HG02884 (cell line): Measurements from ENCODE around the gene EFHD2.
"Not testable (repeated sequence)": the region's sequence is repeated elsewhere in the genome, so short reads cannot be mapped to it uniquely, and the experiment has no call there.

Experiments
- ATAC-seq: cut with Tn5 transposase; IDR thresholded peaks from one replicate; pipeline ENCODE4 v1.9.1; 2021; ENCODE audit warnings: mild to moderate bottlenecking, moderate library complexity; ENCODE audit not compliant: unreplicated experiment

EFHD2 gene

DNA sequence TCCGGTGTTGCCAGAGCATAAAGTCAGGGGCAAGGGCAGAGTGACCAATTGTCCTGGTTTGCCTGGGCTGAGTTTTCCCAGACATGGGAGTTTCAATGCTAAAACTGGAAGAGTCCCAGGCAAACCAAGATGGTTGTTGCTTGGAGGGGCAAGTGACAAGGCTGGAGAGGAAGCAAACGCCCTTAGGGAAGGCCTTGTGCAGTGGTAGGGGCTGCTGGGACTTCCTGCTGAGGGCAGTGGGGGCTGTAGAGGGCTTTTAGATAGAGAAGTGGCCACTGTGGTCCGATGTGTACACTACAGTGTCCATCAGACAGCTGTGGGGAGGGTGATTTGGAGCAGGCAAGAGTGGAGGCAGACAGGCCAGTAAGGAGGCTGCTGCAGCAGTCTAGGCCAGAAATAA is 39.9 kb downstream of the EFHD2 start:
- no peak for ATAC-seq

GRCh38 chr1:15451014-15451722 is 41.5 kb downstream of the EFHD2 start:
- ATAC-seq: no peak

- no peak for ATAC-seq
These were observed 42.5 kb downstream of the EFHD2 start for GRCh38 chr1:15452216-15452615.

DNA sequence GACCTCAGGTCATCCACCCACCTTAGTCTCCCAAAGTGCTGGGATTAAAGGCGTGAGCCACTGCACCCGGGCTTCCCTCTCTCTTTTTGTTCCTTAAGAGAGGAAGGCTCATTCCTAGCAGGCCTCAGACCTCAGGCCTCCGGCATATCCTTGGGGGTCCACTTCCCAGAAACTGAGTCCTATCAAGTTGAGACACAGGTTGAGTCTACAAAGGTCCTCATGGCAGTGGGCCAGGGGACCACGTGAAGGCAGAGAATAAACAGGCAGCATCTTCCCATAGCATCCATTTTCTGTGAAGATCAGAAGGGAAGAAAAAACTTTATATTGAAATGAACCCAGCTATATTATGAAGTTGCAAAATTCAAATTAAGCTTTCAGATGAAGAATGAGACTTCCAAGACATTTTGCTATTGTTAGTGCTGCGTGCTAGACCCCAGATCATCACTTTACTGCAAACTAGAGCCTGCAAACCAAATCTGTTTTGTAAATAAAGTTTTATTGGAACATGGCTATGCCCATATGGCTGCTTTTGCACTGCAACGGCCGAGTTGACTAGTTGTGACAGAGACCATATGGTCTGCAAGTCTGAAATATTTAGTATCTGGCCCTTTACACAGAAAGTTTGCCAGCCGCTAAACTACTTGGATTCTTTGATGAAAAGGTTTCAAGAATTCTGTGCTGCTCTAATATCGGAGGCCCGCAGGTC is 43.3 kb downstream of the EFHD2 start:
- ATAC-seq: no peak

GRCh38 chr1:15453734-15454133 is 44.0 kb downstream of the EFHD2 start:
- ATAC-seq: no peak

DNA sequence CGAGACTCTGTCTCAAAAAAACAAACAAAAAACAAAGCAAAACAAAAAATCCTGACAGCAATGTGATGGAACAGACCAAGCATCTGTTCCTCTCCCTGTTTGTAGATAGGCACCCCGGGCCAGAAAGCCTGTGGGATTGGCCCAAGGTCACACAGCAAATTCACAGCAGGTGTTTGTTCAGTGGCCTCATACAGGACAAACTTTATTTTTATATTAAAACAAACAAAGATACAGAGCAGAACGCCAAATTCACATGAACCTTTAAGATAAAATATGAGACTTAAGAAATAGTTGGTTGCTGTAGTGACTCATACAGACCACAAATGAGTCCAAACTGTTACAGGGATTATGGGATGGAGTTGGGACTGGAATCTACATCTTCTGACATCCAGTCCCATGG is 44.6 kb downstream of the EFHD2 start:
- ATAC-seq: no peak

- no peak for ATAC-seq
These were observed 45.8 kb downstream of the EFHD2 start for GRCh38 chr1:15455522-15455921.

DNA sequence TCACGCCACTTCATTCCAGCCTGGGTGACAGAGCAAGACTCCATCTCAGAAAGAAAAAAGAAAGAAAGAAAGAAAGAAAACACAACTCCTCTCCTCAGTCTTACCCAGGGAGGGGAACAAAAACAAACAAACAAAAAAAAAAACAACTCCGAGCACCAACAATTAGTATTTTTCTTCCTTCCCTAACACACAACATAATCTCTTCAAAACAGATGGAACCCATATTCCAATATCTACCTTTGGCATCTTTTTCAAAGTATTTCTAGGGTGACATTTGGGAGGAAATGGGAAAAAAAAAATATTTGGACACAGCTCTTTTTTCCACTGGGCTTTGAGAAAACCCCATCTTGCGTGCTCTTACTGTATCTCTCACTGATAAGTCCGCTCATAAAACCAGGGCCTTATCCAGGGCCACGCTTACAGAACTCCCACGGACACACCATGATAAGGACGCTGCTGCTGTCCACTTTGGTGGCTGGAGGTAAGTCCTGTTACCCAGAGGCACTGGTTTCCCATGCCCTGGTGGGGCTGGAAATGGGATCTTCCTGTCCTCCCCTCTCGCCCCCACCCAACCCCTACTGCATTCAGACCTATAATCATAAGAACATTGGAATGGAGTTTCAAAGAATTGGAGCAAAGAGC is 46.7 kb downstream of the EFHD2 start, which contains the start of gene CELA2A:
Gene CELA2A (plus strand): TSS at position 420 of the 642 bp plus-strand sequence. CDS start 22 bp downstream, at position 442.
- ATAC-seq: no peak

GRCh38 chr1:15457585-15457984 is 47.9 kb downstream of the EFHD2 start:
- no peak for ATAC-seq

- ATAC-seq: not testable (repeated sequence)
These were observed 48.7 kb downstream of the EFHD2 start for GRCh38 chr1:15458388-15458787.

DNA sequence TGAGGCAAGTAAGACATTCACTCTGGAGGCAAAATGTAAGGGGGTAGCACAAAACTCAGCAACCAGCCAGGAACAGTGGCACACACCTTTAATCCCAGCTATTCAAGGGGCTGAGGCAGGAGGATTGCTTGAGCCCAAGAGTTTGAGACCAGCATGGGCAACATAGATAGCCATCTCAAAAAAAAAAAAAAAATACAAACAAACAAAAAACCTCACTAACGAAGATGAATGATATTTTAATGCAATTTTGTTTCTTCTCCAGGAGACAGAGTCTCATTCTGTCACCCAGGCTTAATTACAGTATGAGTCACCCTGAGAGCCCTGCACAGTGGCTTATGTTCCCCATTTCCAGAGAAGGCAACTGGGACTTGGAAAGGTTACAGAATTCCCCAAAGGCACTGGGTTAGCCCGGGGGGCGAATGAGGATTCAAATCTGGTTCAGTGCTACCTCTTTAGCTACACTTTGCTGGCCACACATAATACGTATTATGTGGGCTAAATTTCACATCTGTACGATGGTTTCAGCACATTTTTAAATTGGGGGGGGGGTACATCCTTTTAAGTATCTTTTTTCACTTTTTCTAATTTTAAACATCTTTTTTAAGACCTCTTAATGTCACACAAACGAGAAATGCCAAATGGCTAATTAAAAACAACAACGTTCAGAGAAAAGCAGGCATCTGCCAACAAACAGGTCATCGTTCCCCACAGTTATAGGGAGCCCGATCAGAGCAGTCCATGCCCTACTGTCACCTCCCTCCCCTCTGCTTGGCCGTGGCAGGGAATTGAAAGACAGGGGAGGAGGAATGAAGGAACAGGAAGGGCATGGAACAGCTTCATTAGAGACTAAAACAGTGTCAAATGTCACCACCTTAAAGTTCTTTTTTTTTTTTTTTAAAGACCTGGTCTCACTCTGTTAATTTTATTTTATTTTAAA is 50.4 kb downstream of the EFHD2 start:
- ATAC-seq: no peak

DNA sequence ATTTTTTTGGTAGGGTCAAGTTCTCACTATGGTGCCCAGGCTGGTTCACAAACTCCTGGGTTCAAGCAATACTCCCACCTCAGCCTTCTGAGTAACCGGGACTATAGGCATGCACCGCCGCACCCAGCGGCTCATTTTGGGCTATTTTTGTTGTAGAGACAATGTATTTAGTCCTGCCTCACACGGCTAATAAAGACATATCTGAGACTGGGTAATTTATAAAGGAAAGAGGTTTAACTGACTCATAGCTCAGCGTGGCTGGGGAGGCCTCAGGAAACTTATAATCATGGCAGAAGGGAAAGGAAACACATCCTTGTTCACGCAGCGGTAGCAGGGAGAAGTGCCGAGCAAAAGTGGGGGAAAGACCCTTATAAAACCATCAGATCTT is 51.0 kb downstream of the EFHD2 start:
- no peak for ATAC-seq

- not testable (repeated sequence) for ATAC-seq
These were observed 53.5 kb downstream of the EFHD2 start for GRCh38 chr1:15463064-15463800.

- not testable (repeated sequence) for ATAC-seq
These were observed 54.2 kb downstream of the EFHD2 start for GRCh38 chr1:15463926-15464322.

DNA sequence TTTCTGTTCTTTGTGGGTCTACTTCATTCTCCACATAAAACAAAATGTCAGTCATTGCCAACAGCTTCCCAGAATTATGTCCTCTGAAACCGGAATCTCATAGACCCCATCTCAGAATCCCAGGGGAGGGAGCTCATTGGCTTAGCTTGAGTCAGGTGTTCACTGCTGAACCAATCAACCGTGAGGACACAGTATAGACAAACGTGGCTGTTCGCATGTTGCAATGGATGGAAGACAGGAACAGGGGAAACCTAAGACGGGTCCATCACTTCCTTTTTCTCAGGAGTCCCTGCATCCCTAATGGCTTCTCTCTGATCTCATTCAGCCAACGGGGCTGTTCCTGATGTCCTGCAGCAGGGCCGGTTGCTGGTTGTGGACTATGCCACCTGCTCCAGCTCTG is 56.0 kb downstream of the EFHD2 start:
- no peak for ATAC-seq

GRCh38 chr1:15466955-15467625 is 57.4 kb downstream of the EFHD2 start:
- ATAC-seq: not testable (repeated sequence)

DNA sequence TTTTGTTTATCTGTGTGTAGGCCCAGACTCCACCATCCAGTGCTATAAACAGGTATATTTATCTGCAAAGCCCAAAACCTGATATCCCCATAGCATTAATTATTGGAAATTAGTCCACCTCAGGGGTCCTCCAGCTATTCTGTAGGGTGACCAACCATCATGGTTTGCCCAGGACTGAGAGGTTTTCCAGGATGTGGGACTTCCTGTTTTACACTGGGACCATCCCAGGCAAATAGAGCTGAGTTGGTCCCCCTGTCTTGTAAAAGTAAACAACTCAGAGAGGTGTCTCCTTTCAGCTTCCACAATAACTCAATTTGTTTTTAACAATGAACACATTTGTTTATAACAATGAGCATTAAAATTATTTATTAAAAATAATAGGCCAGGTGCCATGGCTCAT is 58.5 kb downstream of the EFHD2 start:
- no peak for ATAC-seq

DNA sequence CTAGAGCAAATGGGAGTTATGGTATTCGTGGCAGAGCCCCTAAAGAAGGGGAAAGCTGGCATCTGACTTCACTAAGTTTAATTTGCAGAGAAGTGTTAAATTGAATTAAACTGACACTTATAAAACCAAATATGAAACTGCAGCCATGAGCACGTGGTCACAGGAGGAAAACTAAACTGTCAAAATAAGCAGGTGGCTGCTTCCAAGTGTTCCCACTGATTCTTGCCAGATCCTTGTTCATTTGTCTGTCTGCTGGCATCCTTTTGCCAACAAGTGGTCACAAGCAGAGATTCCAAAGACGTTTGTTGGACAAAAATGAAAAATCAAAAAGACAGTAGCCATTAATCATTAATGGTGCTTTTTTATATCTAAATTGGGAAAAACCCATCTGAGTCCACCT is 59.7 kb downstream of the EFHD2 start:
- no peak for ATAC-seq

- ATAC-seq: not testable (repeated sequence)
These were observed 60.2 kb downstream of the EFHD2 start for GRCh38 chr1:15469821-15470448.
